OCI-LY1 (cell line): ENCODE measurements around the gene AP1M1.

Source experiments
- H2AFZ ChIP-seq: fragments of 200-600 bp; sonication (generic), shearing (Covaris generic); 2 replicates; pipeline ENCODE4 v1.6.0; 2014; ENCODE audit warnings: antibody characterized with exemption, mild to moderate bottlenecking, low read length
- H3F3A ChIP-seq: fragments of 200-600 bp; sonication (generic), shearing (Covaris generic); 2 replicates; pipeline ENCODE4 v1.6.0; 2014; ENCODE audit warnings: mild to moderate bottlenecking, antibody characterized with exemption, low read length, moderate library complexity; ENCODE audit not compliant: insufficient read depth
- H3K27ac ChIP-seq: fragments of 200-600 bp; sonication (generic); 2 replicates; pipeline ENCODE4 v1.5.1; 2014; ENCODE audit warnings: low read length, mixed run types, mild to moderate bottlenecking, low read depth; ENCODE audit not compliant: poor library complexity, severe bottlenecking
- H3K27me3 ChIP-seq: fragments of 200-600 bp; sonication (generic); 2 replicates; pipeline ENCODE4 v1.6.0; 2014; ENCODE audit warnings: antibody characterized with exemption, mild to moderate bottlenecking, low read length, moderate library complexity; ENCODE audit not compliant: insufficient read depth
- H3K36me3 ChIP-seq: fragments of 200-600 bp; sonication (generic); 2 replicates; pipeline ENCODE4 v1.6.1; 2014; ENCODE audit warnings: mild to moderate bottlenecking, antibody characterized with exemption, low read length, moderate library complexity, mixed read lengths; ENCODE audit not compliant: insufficient read depth
- H3K4me1 ChIP-seq: fragments of 200-600 bp; sonication (generic); 2 replicates; pipeline ENCODE4 v1.5.1; 2014; ENCODE audit warnings: mild to moderate bottlenecking, low read length, moderate library complexity; ENCODE audit not compliant: insufficient read depth, severe bottlenecking
- H3K4me2 ChIP-seq: fragments of 200-600 bp; sonication (generic), shearing (Covaris generic); 2 replicates; pipeline ENCODE4 v1.6.1; 2014; ENCODE audit warnings: low read length
- H3K4me3 ChIP-seq: fragments of 200-600 bp; sonication (generic); 2 replicates; pipeline ENCODE4 v1.5.1; 2014; ENCODE audit warnings: low read length, low read depth, mild to moderate bottlenecking, mixed read lengths; ENCODE audit not compliant: poor library complexity, severe bottlenecking
- H3K79me2 ChIP-seq: fragments of 200-600 bp; shearing (Covaris generic); 2 replicates; pipeline ENCODE4 v1.6.1; 2016; ENCODE audit warnings: mixed run types, low read length, mixed read lengths; ENCODE audit not compliant: insufficient read depth
- H3K9ac ChIP-seq: fragments of 200-600 bp; sonication (generic), shearing (Covaris generic); 2 replicates; pipeline ENCODE4 v1.6.1; 2014; ENCODE audit warnings: mild to moderate bottlenecking, low read length, mixed read lengths
- H3K9me2 ChIP-seq: fragments of 200-600 bp; sonication (generic), shearing (Covaris generic); 2 replicates; pipeline ENCODE4 v1.6.1; 2014; ENCODE audit warnings: low read depth, mild to moderate bottlenecking, low read length, mixed read lengths
- H3K9me3 ChIP-seq: fragments of 200-600 bp; shearing (Covaris generic); 2 replicates; pipeline ENCODE4 v1.6.1; 2014; ENCODE audit warnings: low read length, mixed read lengths
- H4K20me1 ChIP-seq: fragments of 200-600 bp; sonication (generic), shearing (Covaris generic); 2 replicates; pipeline ENCODE4 v1.6.0; 2016; ENCODE audit warnings: mild to moderate bottlenecking, low read length; ENCODE audit not compliant: insufficient read depth
- CTCF ChIP-seq: fragments of 200-600 bp; sonication (generic), shearing (Covaris generic); IDR thresholded peaks from 2 replicates; pipeline ENCODE4 v1.5.1; 2017; ENCODE audit warnings: mild to moderate bottlenecking, antibody characterized with exemption, low read length, moderate library complexity, mixed read lengths
- EZH2 ChIP-seq: fragments of 200-600 bp; sonication (generic), shearing (Covaris generic); IDR thresholded peaks from 2 replicates; pipeline ENCODE4 v1.8.0; 2017; ENCODE audit warnings: borderline replicate concordance, mixed run types, mild to moderate bottlenecking, antibody characterized with exemption, low read length, moderate library complexity, mixed read lengths

AP1M1 gene

GRCh38 chr19:16268676-16269319, 71.1 kb downstream of the AP1M1 start:
- Histone ChIP-seq H3K9me3 (no peaks in the 10 kb centered on the region), H3K4me2 (no peak overlapping the region), H2AFZ (no peak overlapping the region), H3K4me1 (peaks cover under 1% of the 10 kb centered on the region), H3K9me2 (no peaks in the 10 kb centered on the region), H3F3A (no peaks in the 10 kb centered on the region), H3K79me2 (no peaks in the 10 kb centered on the region), H3K9ac (no peak overlapping the region), H3K36me3 (no peaks in the 10 kb centered on the region), H3K27ac (no peak overlapping the region), H3K4me3 (no peak overlapping the region), H4K20me1 (no peaks in the 10 kb centered on the region), H3K27me3 (peaks cover 5% of the 10 kb centered on the region; the same call in 1 of the 2 replicates)
- TF ChIP-seq EZH2 (no peak), CTCF (no peak)

- Histone ChIP-seq H3K36me3 (no peaks in the 10 kb centered on the region), H3K9ac (no peak overlapping the region), H3K79me2 (no peaks in the 10 kb centered on the region), H3K9me2 (no peaks in the 10 kb centered on the region), H3K4me3 (no peak overlapping the region), H3K9me3 (no peaks in the 10 kb centered on the region), H4K20me1 (no peaks in the 10 kb centered on the region), H3K27ac (no peak overlapping the region), H3K27me3 (peaks cover 7% of the 10 kb centered on the region), H3K4me2 (no peak overlapping the region), H2AFZ (no peak overlapping the region), H3F3A (no peaks in the 10 kb centered on the region), H3K4me1 (no peaks in the 10 kb centered on the region)
- TF ChIP-seq CTCF (no peak), EZH2 (no peak)
These were observed 75.2 kb downstream of the AP1M1 start for GRCh38 chr19:16272945-16273344.

GRCh38 chr19:16274447-16274846, 76.7 kb downstream of the AP1M1 start:
- Histone ChIP-seq H3K9me2 (no peaks in the 10 kb centered on the region), H3K9me3 (no peaks in the 10 kb centered on the region), H3K4me3 (no peak overlapping the region), H3K27me3 (peaks cover 7% of the 10 kb centered on the region), H3K4me1 (no peaks in the 10 kb centered on the region), H3K27ac (no peak overlapping the region), H3K79me2 (no peaks in the 10 kb centered on the region), H2AFZ (no peak overlapping the region), H3K36me3 (no peaks in the 10 kb centered on the region), H3K9ac (no peak overlapping the region), H3K4me2 (no peak overlapping the region), H4K20me1 (no peaks in the 10 kb centered on the region), H3F3A (no peaks in the 10 kb centered on the region)
- TF ChIP-seq EZH2 (no peak), CTCF (no peak)
